Activated gamma-delta T cell treated with anti-CD3 and anti-CD28 coated beads, Interleukin-2, amount 50 U/mL, for 16 hours (primary cell): Measurements from ENCODE around the gene APBB2.

Experiments
- DNase-seq: peaks from one replicate; pipeline ENCODE4 v3.0.0-alpha.2; 2020; ENCODE audit warnings: low read depth

The APBB2 gene

DNA sequence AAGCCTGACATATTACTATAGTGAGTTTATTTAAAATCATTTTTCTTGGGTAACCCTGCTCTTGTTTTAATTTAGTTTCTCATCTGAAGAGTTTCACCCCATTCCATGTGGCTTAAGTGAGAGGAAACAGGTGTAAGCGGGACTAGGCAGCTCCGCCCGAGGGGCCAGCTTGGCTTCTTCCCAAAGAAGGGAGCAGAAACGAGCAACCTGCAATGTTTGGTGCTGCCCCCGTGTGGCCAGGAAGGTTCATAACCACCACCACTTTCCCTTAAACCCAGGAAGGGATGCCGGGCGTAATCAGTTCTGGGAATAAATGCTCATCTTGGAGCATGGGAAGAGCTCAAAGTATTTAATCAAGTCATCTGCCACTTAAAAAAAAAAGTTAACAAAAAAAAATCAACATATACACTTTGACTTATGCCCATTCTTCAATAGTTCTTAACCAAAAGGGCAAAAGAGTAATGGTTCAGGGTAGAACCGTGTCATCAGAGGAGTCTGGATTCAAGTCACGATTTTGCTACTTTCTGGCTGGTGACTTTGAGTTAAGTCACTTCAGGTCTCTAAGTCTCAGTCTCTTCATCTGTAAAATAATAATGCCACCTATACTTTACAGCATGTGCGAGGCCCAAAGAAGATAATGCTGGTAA is 316.7 kb downstream of the APBB2 start:
- peak; percentile 39 for DNase-seq

DNA sequence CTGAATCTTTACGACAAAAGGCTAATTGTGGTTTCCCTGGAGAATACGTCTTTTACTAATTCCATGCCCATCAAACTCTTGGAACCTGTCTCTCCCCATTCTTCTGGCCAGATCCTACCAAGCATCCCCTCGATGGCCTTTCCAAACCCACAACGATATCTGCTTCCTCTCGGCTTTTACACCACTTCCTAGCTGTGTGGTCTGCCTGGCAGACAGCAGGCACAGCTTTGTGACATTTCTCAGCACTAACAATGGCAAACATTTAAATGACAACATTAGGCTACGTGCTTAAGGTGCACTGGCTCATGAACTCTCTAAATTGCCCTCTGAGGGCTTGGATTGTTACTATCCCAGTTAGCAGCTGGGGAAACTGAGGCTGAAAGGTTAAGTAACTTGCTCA is 323.6 kb downstream of the APBB2 start:
- DNase-seq, result no peak

DNA sequence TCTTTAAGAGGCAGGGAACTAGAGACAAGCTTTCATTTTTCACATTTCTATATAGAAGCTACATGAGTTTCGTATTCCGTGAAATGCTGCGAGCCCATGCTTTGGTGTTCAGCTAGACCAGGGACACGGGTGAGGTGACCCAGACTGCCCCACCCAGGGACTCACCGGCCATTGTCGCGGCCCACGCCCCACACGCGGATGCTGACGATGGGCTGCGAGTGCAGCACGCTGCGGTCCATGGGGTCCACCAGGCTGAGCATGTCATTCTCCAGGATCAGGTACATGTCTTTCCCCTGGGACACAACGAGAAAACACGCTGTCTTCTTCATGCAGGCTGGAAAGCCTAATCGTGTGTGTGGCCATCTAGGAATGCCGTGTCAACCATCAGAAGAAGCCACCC is 324.1 kb downstream of the APBB2 start:
- DNase-seq, result no peak

DNA sequence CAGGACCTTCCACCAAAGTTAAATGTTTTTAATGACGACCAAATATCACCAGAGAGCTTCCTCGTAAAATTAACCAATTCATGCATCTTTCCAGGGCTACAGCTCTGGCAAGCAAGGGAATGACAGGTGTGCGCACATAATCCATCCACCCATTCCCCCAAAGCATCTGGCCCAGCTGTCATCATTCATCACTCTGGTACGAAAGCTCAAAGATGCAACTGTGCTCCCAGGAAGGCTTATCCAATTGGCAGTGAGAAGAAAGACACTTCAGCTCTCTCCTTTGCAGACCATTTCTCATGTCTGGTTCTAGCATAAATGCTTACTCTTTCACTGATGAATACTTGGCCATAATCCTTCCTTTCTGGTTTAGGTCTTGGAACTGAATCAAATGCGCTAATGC is 325.4 kb downstream of the APBB2 start:
- no peak for DNase-seq

DNA sequence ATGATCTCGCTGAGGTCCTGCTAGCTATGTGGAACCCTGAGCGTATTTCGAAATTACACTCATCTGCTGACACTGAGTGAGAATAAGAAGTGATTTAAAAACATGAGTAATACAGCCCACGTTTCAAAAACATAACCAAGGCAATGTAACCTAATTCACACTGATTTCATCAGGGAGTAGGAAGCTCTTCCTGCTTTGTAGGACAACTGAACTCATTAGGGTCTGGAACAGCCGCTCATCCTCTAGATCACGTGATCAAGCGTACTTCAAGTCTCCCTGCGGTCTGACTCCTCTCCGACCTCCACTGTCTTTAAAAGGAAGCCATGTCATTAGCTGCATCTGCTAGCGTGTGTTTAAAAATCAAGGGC is 326.6 kb downstream of the APBB2 start:
- no peak for DNase-seq

DNA sequence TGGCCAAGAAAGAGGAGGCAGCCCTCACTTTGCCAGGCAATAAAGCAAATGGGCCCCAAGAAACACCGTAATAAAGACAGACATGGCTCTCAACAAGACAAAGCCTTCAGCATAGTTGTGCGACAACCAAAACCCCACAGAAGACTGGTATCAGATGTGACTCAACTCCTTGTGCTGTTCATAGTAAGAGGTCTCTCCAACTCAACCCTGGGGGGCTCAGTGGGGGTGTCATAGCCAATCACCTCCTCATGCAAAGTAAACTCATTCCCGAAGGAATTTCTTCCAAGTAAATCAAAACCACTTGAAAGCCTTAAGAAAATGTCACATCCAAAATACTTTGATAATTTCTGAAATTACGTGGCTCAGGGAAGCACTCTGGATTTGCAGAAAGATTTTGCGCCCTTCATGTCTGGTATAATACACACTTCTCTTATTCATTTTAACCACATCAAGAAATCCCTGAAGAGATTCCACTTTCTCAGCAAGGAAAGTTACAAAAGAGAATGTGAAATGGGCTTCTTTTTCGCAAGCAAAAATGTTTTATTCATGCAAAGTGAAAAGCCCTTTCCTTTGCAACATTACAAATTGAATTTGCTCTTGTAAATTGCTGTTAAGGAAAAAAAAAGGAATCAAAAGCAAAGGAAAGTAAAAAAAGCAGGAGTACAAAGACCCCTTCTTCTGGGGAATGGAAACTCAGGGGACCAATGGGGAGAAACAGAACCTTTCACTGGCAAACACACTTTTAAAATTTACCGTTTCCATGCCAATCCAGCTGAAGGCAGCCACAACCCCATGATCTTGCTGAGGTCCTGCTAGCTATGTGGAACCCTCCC is 327.2 kb downstream of the APBB2 start:
- DNase-seq, result no peak

DNA sequence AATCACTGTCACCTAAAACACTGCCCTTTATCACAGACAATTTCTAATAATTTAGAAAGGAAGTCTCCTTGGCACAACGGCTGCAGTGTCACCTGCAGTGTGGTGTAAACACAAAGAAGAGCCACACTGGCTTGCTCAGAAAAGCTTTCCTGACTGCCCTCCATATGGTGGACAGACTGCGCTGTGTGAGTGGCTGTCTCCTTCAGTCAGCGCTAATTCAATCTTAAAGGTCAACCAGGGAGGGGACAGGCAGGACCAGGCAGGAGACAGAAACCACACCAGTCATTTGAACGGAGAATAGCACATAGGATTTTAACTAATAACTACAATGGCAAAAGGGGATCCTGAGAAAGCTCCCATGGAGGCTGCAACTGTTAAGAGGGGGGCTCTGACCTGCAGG is 332.5 kb downstream of the APBB2 start:
- no peak for DNase-seq

DNA sequence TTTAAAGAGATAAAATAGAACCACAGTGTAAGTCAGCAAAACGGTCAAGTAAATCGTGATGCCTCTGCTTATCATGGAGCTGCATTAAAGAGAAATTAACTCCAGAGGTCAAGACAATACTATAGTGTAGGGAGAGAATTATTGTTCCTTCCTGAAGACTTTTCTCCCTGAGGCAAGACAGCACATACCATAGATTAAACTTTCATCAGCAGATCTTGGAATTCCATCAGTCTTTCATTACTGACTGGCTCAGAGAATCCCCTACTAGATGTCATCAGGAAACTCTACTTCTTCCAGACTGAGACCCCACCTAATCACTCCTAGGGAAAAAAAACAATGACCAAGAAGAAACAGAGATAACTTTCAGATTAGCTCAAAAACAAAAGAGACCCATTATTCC is 333.2 kb downstream of the APBB2 start:
- DNase-seq, result no peak

DNA sequence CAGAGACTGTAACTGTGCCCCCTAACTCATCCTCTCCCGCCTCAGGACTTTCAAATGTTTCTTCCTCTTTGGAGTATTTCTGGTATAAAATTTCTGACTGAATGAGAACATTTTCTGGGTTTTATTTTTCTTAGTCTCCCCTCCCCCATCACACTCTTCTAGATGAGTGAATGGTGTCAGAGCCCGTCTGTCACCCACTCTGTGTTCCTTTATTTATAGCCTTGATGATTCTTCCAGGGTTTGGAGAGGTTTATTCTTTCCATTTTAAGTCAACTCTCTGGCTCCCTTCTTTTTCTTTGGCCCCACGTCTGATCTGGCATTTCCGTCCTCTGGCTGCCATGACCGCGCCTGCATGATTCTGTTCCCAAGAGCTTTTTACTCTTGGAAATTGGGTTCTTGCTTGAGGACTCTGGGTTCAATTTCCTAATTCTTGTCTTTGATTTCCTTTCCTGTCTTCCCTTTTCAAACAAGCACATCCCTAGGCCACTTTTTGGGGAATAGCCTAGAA is 335.7 kb downstream of the APBB2 start:
- no peak for DNase-seq

DNA sequence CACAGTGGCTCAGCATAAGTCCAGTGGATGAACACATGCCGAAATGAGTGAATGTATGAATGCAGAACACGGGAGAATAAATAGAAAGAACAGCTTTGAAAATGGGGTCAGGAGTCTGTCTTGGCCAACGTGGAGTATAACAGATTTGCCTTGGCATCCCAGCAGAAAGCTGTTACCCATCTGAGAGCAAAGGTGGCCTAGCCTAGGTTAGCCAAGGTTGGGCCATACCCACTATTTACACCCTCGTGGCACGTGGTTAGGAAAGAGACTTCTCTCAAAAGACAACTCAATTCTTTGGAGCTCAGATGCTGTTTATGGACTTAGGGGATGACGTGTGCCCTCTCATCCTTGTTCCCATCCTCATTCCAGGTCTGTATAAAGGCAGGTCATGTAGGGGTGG is 337.3 kb downstream of the APBB2 start:
- no peak for DNase-seq

DNA sequence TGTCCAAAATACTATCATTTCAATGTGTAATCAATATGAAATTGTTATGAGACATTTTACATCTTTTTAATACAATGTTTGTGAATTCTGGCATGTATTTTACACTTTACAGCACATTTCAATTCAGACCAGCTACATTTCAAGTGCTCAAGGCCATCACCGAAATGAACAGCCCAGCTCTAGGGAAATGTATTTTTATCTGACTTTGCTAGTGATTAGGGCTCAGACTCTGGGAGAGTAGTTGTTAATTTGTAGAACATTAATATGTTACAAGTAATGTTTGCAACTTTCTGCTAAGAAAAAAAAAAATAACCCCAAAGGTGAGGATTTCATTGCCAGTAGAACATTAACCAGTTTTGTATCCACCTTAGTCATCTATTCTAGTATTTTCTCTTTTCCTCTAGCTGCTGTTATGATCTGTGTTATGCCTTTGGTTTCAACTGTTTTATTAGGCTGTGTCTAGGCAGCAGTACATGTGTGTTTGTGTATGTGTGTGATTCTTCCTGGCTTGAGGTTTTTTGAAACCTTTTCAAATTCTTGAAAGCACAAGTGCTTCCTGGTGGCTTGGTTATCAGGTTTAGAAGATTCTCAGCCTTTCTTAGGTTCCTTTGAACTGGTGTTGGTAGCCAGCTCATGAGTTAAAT is 338.7 kb downstream of the APBB2 start:
- DNase-seq, result no peak

DNA sequence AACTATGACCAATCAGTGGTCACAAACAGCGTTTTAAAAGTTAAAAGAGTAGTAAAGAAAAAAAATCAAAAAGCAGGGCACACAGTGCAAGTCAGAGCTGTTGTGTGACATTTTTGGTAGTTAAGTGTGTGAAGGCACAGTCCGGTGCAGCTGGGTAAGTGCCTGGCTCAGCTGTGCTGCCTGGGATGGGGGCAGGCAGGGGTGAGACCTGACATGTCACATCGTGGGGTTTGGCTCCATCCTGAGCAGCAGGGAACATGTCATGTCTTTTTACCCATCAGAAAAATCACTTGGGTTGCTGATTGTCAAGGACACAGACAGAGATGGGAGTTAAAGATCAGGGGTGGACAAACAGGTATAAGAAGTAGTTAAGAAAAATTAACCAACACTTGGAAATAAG is 339.4 kb downstream of the APBB2 start:
- no peak for DNase-seq

DNA sequence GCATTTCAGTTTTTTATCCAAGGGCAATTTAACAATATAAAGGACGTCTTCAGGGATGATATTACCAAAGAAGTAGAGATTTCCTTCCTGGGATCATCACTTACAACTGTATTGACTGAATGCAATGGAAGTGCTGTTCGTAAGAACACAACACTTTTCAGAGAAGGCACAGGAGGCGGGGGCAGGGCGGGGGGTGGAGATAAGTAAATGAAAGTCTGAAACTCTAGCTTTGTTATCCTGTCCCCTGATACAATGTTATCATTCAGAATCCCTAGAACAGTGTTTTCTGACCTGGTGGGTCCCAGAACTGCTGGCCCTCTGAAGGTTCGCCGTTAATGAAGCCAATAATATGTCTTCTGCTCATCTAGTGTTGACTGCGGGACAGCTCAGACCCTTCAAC is 340.0 kb downstream of the APBB2 start:
- DNase-seq, result no peak

DNA sequence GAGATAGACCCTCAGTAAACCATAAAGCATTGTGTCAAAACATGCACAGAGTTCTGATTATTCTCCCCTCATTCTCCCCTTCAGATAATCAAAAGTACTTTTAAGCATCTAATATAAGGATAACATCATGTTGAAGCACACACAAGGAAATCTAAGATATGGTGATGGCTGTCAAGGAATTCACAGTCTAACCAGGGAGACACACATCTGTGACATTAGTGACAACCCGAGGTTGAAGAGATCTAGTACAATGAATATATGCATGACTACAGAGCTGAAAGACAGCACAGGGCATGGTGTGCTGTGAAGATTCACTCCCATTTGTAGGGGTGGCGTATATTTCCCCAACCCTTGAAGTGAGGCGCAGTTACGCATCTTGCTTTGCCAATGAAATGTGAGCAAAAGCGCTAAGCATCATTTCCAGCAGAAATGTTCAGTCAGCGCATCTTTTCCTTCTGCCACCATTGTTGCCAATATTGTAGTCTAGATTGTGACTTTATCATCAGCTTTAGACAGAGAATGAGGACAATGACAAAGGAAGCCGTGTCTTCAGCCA is 342.6 kb downstream of the APBB2 start:
- no peak for DNase-seq

DNA sequence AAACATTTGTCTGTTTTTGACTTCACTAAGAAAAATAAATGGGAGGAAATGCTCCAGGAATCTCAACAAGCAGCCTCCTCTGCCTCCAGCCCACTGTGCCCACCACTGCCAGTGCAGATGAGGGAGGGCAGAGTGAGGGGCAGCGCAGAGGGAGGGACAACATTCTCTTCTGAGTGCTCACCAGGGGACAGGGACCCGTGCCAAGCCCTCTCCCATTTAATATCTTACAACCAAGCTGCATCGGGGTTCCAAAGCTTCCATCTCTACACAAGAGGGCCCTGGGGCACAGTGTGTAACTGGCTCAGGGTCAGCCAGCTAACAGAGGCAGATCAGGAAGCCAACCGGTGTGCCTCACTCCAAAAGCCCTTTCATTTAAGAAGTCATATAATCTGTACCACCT is 344.2 kb downstream of the APBB2 start:
- no peak for DNase-seq

DNA sequence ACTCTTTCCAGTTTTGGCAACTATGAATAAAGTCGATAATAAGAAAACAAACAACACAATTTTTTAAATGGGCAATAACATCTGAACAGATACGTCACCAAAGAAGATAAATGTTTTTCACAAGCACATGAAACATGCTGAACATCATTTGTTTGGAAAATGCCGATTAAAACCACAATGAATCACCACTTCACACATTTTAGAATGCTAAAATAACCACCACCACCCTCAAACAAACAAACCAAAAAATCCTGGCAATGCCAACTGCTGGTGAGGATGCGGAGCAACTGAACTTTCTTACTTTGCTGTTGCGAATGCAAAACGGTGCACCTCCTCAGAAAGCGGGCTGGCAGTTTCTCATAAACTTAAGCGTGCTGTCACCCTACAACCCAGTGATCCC is 348.6 kb downstream of the APBB2 start:
- DNase-seq, result no peak

DNA sequence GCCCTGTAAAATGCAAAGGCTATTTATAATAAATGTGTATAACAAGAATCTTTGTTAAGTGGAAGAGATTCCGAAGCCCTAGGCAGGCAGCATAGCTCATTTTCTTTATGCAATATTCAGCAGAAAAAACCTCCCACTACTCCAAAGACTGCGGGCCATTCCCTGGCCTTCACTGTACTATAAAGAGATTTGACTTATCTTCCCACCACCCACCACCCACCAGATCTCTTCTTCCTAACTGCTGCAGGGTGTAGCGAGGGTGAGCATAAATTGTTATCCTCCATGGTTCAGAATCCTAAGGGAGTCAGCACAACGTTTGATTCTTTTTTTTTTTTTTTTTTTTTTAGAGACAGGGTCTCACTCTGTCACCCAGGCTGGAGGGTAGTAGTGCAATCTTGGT is 349.8 kb downstream of the APBB2 start:
- no peak for DNase-seq

DNA sequence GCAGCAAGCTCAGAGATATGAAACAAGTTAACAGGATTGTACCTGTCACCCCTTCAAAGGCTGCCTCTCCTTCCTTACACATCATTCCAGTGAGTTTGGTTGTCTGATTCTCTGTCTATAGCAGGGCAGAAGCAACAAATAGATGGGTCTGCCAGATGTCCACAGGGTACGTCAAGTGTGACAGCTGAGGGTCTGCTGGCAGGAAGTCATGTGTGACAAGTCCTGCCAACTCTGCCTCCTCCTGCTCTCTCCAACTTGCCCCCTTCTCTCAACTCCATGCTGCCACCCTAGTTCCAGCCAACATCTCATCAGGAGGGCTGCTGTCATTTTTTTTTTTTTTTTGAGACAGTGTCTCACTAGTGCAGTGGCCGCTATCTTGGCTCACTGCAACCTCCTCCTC is 355.4 kb downstream of the APBB2 start:
- no peak for DNase-seq

DNA sequence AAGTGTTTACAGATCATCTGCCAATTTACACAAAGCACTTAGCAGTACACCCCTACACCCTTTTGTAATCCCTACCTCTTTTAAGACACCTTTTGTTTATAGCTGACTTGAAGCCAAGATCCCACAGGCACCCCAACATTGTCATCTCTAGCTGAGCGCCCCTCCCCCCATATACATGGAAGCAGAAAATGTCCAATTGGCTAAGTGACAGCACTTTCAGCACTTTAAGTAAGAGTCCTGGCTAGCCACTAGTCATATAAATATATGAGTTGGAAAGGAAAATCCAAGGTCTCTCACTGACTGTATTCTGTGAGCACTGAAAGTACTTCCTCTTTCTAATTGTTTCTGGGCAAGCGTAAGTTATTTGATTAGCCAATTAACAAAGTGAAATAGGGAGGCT is 356.4 kb downstream of the APBB2 start:
- no peak for DNase-seq

DNA sequence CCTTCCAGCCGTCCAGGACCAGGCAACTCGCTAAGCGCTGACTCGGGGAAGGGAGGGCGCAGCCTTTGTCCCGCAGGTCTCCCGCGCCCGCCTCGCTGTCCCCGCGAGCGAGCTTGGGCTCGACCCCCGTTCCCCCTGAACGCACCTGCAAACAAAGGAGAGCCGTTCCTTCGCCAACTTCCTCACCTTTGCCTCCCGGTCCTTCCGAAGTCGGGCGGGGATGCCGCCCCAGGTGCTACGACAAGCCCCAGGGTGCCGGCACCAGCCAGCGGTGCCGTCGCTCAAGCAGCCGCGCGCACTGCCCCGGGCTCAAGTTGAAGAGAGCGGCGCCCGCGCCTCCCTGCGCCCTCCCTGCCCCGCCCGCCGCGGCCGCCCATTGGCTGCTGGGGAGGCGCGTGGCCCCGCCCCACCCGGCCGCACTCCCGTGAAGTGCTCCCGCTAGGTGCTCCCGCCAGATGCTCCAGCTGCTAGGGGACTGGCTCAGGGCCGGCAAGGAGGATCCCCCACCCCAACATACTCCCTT is 357.4 kb downstream of the APBB2 start:
- DNase-seq, result no peak

DNA sequence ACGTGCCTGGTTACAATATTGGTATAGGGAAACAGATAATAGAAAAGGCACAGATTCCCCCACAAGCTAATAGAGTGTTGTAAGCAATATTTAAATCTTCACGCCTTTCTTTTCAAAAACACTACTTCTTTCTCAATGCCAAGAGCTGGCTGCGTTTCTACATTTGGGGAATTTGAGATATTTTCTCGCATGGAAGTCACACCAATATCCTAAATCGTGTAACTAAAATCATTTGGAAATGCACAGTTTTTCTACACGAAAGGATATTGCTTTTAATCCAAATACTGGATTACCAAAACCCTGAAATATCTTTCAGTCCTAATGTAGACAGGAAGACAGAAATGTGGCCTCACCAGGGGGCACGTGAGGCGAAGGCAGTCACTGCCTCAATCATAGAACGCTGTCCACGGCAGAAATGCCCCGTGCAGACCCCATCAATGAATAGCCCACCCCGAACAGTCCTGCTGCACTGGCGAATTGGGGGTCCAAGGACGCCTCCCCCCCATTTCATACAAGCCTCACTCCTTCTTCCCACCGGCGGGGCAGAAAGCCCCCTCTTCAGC is 358.0 kb downstream of the APBB2 start:
- no peak for DNase-seq

DNA sequence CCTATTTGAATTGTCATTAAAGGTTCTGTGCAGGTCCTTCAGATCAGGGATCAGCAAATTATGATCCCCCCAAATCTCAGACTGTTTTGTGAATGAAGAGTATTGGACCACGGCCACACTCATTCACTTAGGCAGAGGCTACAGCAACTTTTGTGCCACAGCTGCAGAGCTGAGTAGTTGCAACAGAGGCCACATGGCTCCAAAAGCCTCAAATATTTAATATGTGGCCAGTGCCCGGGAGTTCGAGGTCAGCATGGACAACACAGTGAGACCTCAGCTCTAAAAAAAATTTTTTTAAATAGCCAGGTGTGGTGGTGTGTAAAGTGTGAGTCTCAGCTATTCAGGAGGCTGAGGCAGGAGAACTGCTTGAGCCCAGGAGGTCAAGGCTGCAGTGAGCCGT is 363.8 kb downstream of the APBB2 start:
- no peak for DNase-seq
